Suprapubic skin (tissue), 4 donors: ENCODE data around the gene ABCC3.

ENCODE experiments used
- POLR2A ChIP-seq, 2 donors: fragments of 450-650 bp; IDR thresholded peaks; one replicate each; pipeline ENCODE4 v1.6.1; 2017; ENCODE audit warnings: antibody characterized with exemption in 2 of 2, mild to moderate bottlenecking in 2 of 2, moderate library complexity in 2 of 2
- POLR2AphosphoS5 ChIP-seq, 3 donors: sonication (generic); formaldehyde crosslinking; IDR thresholded peaks; one replicate each; pipeline ENCODE4 v1.6.1; 2017; ENCODE audit warnings: antibody characterized with exemption in 3 of 3
- TF ChIP-seq, protein P1 (sequence below), 2 donors: fragments of 200-600 bp in 1 of 2; fragments of 450-650 bp in 1 of 2; sonication (generic) in 1 of 2; IDR thresholded peaks; one replicate each; pipeline ENCODE4 v1.5.1; 2016 to 2019; ENCODE audit warnings: antibody characterized with exemption in 2 of 2, mild to moderate bottlenecking in 1 of 2, moderate library complexity in 1 of 2

DNA sequence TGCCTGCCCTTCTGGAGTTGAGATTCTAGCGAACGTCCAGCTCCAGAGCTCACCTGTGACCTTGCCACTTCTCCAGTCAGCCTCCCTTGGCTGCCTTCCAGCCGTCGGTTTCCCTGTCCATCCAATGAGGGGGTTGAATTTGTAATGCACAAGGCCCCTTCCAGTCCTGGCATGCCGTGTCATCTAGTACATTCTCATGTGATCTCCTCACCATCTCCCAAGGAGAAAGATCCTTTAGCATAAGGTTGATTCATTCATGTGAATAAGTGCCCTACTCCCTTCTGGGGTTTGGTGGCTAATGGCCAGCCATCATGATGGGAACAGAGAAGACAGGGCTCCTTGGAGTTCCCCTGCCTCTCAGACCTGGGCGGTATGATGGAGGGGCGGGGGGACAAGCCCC lies 18.9 kb upstream of the ABCC3 start:
- TF ChIP-seq, protein P1, sequence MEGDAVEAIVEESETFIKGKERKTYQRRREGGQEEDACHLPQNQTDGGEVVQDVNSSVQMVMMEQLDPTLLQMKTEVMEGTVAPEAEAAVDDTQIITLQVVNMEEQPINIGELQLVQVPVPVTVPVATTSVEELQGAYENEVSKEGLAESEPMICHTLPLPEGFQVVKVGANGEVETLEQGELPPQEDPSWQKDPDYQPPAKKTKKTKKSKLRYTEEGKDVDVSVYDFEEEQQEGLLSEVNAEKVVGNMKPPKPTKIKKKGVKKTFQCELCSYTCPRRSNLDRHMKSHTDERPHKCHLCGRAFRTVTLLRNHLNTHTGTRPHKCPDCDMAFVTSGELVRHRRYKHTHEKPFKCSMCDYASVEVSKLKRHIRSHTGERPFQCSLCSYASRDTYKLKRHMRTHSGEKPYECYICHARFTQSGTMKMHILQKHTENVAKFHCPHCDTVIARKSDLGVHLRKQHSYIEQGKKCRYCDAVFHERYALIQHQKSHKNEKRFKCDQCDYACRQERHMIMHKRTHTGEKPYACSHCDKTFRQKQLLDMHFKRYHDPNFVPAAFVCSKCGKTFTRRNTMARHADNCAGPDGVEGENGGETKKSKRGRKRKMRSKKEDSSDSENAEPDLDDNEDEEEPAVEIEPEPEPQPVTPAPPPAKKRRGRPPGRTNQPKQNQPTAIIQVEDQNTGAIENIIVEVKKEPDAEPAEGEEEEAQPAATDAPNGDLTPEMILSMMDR (IDR thresholded peaks at IDR 0.05), result no peak
- no peak for TF ChIP-seq POLR2AphosphoS5 (IDR thresholded peaks at IDR 0.05)
- no peak for TF ChIP-seq POLR2A (IDR thresholded peaks at IDR 0.05)
